GM18498 (cell line): Measurements from ENCODE around the gene PMPCA.

Experiments used
- ATAC-seq: cut with Tn5 transposase; IDR thresholded peaks from one replicate; pipeline ENCODE4 v1.9.1; 2021; ENCODE audit warnings: mild to moderate bottlenecking, moderate library complexity; ENCODE audit not compliant: unreplicated experiment

Gene PMPCA, protein sequence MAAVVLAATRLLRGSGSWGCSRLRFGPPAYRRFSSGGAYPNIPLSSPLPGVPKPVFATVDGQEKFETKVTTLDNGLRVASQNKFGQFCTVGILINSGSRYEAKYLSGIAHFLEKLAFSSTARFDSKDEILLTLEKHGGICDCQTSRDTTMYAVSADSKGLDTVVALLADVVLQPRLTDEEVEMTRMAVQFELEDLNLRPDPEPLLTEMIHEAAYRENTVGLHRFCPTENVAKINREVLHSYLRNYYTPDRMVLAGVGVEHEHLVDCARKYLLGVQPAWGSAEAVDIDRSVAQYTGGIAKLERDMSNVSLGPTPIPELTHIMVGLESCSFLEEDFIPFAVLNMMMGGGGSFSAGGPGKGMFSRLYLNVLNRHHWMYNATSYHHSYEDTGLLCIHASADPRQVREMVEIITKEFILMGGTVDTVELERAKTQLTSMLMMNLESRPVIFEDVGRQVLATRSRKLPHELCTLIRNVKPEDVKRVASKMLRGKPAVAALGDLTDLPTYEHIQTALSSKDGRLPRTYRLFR

GRCh38 chr9:136410500-136411287 is at the start of gene PMPCA, which contains the start of gene ENTR1:
Gene PMPCA (plus strand): TSS chr9:136410658. CDS start chr9:136410669, 11 bp downstream.
Gene ENTR1 (minus strand): TSS chr9:136410614. CDS start chr9:136410397, 217 bp downstream.
- ATAC-seq: peak; percentile 82

GRCh38 chr9:136361047-136361753 is 49.3 kb upstream of the PMPCA start:
- no peak for ATAC-seq

GRCh38 chr9:136361754-136362449 is 48.6 kb upstream of the PMPCA start:
- no peak for ATAC-seq

DNA sequence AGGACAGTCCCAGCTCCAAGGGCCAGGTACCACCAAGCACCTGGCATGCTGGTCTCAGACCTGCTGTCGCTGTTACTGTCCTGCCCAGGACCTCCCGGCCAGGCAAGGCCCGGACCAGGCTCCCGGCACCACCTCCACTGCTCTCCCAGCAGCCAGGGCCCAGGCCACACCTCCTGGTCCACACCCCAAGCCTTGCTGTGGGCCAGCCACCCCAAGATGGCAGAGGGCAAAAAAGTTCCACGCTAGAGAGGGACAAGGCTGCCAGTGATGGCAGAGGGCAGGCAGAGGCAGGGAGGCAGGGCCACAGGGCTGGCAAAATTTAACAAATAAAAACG is 48.0 kb upstream of the PMPCA start:
- ATAC-seq: no peak

DNA sequence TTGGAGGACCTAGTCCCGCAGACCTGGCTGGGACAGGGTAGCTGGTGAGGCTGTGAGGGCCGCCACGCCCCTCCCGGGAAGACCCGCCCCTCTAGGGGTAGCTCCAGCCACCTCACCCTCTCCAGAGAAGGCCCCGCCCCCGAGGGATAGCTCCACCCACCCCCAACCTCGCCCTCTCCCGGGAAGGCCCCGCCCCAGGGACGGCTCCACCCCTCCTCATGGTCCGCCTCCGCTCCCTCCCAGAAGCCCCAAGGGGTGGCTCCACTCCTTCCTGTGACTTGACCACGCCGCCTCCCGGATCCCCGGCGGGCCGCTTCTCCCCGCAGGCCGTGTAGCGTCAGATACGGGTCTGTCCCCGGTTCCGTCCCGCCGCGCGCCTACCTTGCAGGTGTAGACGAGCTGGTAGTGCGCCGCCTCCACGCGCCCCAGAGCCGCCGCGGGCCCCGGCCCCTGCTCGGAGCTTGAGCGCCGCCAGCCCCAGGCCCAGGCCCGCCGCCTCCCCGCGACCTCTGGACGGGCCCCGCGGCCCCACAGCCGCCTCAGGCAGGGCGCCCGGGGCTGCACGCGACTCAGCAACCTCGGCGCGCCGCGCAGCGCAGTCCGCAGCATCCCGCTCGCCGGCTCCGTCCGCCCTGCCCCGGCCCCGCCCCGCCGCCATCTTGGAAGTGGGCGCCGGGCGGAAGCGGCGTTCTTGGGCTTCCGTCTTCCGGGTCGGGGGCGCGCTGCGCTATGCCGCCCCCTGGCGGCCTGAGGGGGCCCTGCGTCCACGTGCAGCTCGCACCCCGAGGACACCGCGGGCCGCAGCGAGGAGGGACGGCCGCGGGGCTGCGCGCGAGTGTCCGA is 47.1 kb upstream of the PMPCA start, which contains the start of gene DNLZ:
DNLZ (minus strand) TSS at position 639 of the 843 bp plus-strand sequence; CDS start at position 609, 30 bp downstream.
- peak; percentile 79 for ATAC-seq

GRCh38 chr9:136363949-136364748 is 46.3 kb upstream of the PMPCA start:
- no peak for ATAC-seq

DNA sequence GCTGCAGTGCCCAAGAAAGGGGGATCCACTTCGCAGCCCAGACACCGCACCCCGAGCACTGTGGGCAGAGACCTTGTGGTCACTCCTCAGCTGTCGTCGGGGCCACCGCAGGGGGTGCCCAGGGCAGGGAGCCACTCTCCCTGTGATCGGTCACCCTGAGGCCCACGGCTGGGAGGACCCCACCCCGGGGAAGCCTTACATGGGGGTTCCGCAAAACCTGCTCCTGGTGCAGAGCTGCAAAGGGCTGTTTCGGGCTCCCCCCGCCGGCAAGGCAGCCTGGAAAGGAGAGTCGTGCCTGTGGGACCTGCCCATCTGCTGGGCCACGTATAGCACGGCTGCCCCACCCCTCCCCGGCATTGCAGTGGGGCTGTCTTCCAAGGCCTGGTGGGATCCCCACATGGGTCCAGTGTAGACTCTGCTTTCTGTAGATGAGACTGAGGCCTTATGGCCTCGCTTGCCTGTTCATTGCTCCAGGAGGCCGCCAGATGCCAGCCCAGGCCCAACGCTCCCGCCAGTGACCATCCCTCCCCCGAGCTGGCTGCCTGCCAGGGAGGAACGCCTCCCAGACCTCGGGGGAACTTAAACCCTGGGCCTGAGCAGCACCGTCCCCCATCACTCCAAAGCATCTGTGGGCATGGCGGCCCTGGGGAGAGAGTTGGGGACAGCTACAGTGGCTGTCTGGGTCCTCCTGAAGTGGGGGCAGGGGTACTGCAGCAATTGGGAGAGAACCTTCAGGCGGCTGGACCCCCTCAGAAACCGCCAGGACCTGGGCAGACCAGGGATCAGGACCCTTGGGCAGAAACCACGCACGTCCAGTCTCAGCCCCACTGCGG is 45.3 kb upstream of the PMPCA start:
- ATAC-seq: no peak

DNA sequence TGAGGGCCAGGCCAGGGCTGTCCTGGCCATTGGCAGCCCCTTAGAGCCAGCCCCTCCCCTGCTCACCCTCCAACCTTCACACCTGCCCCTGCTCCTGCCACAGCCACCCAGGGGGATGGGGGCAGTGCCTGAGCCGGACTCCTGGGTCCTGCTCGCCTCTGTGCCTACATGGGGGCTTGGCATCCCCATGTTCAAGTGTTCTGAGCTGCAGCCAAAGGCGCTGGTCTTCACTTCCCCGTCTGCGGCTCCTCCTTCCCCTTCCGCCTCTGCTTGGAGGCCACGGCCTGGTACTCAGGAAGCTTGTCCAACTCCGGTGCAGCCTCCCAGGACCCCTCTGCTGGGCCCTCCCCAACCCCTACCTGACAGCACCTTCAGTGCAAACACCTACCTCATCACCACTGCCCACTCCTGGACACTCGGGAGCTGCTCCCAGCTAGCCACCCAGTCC is 44.7 kb upstream of the PMPCA start:
- no peak for ATAC-seq

DNA sequence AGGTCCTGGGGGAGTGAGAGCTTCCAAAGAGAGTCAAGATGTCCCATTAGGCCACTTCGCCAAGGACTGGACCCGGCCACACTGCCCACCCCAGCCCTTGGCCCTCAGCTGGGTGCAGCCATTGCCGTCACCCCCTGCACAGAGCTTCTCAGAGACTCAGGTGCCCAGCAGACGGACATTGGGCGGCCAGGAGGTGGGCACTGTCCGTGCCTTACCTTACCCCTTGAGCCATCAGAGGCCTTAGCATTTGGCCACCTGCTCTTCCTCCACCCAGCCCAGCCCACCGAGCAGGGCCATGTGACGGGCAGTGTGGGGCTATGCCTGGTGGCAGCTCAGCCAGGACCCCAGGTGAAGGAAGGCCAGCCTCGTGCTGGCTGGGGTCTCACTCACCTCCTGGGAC is 43.6 kb upstream of the PMPCA start:
- no peak for ATAC-seq

DNA sequence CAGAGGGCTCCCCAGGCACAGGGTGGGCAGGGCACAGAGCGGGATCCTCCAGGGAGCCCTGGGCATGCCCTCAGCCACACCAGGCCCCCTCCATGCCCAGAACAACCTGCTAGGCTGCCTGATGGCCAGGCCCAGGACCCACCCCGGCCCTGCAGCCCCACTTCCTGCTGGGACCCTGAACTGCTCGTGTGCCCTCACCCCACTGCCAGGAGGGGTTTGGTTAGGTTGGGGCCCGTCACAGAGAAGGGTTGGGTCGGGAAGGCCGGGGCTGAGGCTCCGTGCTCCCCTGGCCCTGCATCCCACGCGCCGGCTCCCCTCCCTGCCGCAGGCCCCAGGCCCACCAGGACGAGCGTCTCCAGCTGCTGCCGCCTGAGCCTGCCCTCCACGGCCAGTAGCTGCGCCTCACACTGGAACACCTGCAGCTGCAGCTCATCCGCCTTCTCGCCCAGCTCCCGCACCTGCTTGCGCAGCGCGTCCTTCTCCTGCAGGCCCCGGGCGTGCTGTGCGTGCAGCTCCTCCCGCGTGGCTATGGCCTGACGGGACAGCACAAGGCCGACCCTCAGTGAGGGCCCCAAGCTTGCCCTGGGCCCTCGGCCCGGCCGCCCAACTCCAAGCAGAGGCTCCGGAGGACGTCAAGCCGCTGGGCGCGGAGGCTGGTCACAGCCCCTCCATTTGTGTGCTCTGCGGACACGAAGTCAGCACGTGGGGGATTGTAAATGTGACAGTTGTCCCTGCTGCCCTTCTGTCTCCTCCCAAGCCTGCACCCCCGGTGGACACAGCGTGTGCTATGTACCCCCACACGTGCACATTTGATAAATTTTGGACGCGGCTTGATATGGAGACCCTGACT is 42.9 kb upstream of the PMPCA start:
- ATAC-seq: no peak

DNA sequence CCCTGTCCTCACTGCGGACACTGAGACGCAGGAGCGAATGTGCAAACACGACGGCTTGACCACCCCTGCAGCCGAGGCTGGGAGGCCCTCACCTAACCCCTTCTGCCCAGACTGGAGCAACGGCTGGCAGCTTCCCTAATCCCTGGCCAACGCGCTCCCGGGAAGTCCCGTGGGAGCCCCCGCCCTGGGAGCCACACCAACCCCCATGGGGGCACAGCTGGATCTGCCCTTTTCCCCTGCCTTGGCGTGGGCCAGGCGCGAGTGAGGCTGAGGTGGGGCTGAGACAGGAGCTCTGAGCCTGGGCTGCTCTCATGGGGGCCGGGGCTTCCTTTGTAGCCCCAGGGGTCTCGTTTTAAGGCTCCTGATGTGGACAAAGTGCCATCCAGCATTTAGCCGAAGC is 42.3 kb upstream of the PMPCA start:
- ATAC-seq: no peak

- no peak for ATAC-seq
Measured at GRCh38 chr9:136370037-136370436, 40.4 kb upstream of the PMPCA start.

- no peak for ATAC-seq
Measured at GRCh38 chr9:136370687-136371532, 39.5 kb upstream of the PMPCA start.

- no peak for ATAC-seq
Measured at GRCh38 chr9:136371533-136371880, 39.0 kb upstream of the PMPCA start.

- ATAC-seq: no peak
Measured at GRCh38 chr9:136372006-136372405, 38.5 kb upstream of the PMPCA start.
